Esophagus muscularis mucosa (tissue), 4 donors: ENCODE data around the gene NPTN. TPM values are rescaled to one million over a fixed set of nuclear protein-coding genes. Genes with fewer than 3 reads are reported as not detected.

Experiments
- DNase-seq: peaks from one replicate; pipeline ENCODE4 v3.0.0-alpha.2; 2017; ENCODE audit errors: extremely low spot score
- H3K27ac ChIP-seq, 4 donors: fragments of 200-600 bp; sonication (generic); replicated peaks in 1 of 4; 1 replicate in 3 of 4; 2 replicates in 1 of 4; pipeline ENCODE4 v1.5.1; 2016 to 2019; ENCODE audit warnings: mild to moderate bottlenecking in 1 of 4
- H3K27me3 ChIP-seq, 4 donors: fragments of 200-600 bp; sonication (generic); one replicate each; pipeline versions ENCODE4 v1.5.1 to v1.6.0; 2016 to 2019
- H3K36me3 ChIP-seq, 4 donors: fragments of 200-600 bp; sonication (generic); one replicate each; pipeline ENCODE4 v1.5.1; 2016 to 2019
- H3K4me1 ChIP-seq, 4 donors: fragments of 200-600 bp; sonication (generic); one replicate each; pipeline ENCODE4 v1.5.1; 2016 to 2019
- H3K4me3 ChIP-seq, 4 donors: fragments of 200-600 bp; sonication (generic); 1 replicate in 2 of 4; 2 replicates in 2 of 4; pipeline ENCODE4 v1.5.1; 2016 to 2019; ENCODE audit warnings: mild to moderate bottlenecking in 4 of 4, moderate library complexity in 1 of 4
- H3K9me3 ChIP-seq, 4 donors: fragments of 200-600 bp; sonication (generic); 1 replicate in 3 of 4; 2 replicates in 1 of 4; pipeline ENCODE4 v1.5.1; 2016 to 2019
- EP300 ChIP-seq: sonication (generic); formaldehyde crosslinking; IDR thresholded peaks from one replicate; pipeline ENCODE4 v1.6.1; 2017; ENCODE audit warnings: antibody characterized with exemption
- POLR2A ChIP-seq: fragments of 450-650 bp; IDR thresholded peaks from one replicate; pipeline ENCODE4 v1.6.1; 2017; ENCODE audit warnings: antibody characterized with exemption, moderate library complexity, mild to moderate bottlenecking, low read depth
- POLR2AphosphoS5 ChIP-seq, 2 donors: sonication (generic); formaldehyde crosslinking; IDR thresholded peaks; one replicate each; pipeline ENCODE4 v1.6.1; 2017; ENCODE audit warnings: antibody characterized with exemption in 2 of 2
- WGBS: methylation state at CpG from one replicate; pipeline ENCODE4 v1.1.5; 2018; 5-methylcytosine and 5-hydroxymethylcytosine counted together
- intact Hi-C: fragments of 100-400 bp; cut with DNase I; formaldehyde crosslinking; loops from one replicate; pipeline ENCODE4 v1.15.1; 2023
- total RNA-seq, 4 donors: library from RNA; depleted of rRNA; stranded (reverse); fragments of >200 nt; gene quantifications; one replicate each; pipeline versions ENCODE4 v1.1.0 to v1.2.1, GENCODE V29; 2016
- TF ChIP-seq, protein P1 (sequence below), 3 experiments: fragments of 200-600 bp in 2 of 3; fragments of 450-650 bp in 1 of 3; sonication (generic) in 2 of 3; IDR thresholded peaks; one replicate each; pipeline ENCODE4 v1.5.1; 2017 to 2019; ENCODE audit warnings: antibody characterized with exemption in 3 of 3, mild to moderate bottlenecking in 2 of 3, moderate library complexity in 1 of 3

Gene NPTN
- total RNA-seq, 4 donors from 2014 or later, result 218 to 281 (median 246) TPM

DNA sequence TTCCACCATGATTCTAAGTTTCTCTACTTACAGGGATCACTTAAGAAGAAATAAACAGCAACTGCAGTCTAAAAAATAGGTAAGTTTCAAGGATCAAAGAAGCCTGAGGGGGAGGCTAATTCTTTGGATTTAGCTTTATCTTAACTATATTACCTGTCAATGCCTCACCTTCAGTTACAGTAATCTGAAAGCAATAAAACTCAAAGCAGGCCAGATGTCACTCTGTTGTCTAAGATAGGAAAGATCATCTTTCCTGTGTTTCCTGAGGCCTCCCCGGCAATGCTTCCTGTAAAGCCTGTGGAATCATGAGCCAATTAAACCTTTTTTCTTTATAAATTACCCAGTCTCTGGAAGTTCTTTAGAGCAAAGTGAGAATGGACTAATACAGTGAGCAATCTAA is 60.2 kb downstream of the NPTN start:
- DNase-seq, result no peak

DNA sequence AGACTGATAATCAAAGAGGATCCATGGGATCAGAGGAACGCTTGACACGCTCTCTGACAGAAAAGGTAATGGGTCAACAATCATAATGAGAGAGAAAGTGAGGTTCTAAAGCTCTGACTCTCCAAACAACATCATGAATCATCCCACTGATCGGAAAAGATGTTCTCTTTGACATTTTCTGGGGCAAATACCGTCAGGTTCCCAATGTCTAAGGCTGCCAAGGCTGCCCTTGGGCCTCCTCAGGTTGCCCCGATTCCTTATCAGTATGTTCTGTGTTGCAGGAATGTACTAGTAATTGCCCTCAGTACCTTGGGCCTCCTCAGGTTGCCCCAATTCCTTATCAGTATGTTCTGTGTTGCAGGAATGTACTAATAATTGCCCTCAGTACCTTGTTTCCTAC is 60.9 kb downstream of the NPTN start:
- Histone ChIP-seq H3K27me3 (no peaks in the 10 kb centered on the region), H3K27ac (peak overlapping the region in 3 of 4 donors; percentile 57 to 68 (median 58)), H3K36me3 (peaks cover 25 to 92% (median 63%) of the 10 kb centered on the region in 4 donors), H3K4me1 (peaks cover 20 to 47% (median 39%) of the 10 kb centered on the region in 4 donors), H3K4me3 (no peak overlapping the region), H3K9me3 (no peaks in the 10 kb centered on the region)
- intact Hi-C loops, result no loop called here
- no peak for TF ChIP-seq EP300
- DNase-seq, result no peak
- WGBS, result 67% methylated on average over 5 of the region's 5 CpGs

More for the DNA sequence above, 60.2 kb downstream of the NPTN start:
- no peak overlapping the region for H3K4me3 ChIP-seq
- no peaks in the 10 kb centered on the region for H3K27me3 ChIP-seq
- TF ChIP-seq, protein P1, sequence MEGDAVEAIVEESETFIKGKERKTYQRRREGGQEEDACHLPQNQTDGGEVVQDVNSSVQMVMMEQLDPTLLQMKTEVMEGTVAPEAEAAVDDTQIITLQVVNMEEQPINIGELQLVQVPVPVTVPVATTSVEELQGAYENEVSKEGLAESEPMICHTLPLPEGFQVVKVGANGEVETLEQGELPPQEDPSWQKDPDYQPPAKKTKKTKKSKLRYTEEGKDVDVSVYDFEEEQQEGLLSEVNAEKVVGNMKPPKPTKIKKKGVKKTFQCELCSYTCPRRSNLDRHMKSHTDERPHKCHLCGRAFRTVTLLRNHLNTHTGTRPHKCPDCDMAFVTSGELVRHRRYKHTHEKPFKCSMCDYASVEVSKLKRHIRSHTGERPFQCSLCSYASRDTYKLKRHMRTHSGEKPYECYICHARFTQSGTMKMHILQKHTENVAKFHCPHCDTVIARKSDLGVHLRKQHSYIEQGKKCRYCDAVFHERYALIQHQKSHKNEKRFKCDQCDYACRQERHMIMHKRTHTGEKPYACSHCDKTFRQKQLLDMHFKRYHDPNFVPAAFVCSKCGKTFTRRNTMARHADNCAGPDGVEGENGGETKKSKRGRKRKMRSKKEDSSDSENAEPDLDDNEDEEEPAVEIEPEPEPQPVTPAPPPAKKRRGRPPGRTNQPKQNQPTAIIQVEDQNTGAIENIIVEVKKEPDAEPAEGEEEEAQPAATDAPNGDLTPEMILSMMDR (IDR thresholded peaks at IDR 0.05), result no peak
- TF ChIP-seq POLR2A (no peak), EP300 (no peak), POLR2AphosphoS5 (IDR thresholded peaks at IDR 0.05) (no peak)
- peaks cover 20 to 47% (median 39%) of the 10 kb centered on the region in 4 donors for H3K4me1 ChIP-seq
- peaks cover 25 to 92% (median 59%) of the 10 kb centered on the region in 4 donors for H3K36me3 ChIP-seq
- intact Hi-C loops, result no loop called here
- no peaks in the 10 kb centered on the region for H3K9me3 ChIP-seq
- WGBS, result 59% methylated on average over 1 of the region's 1 CpG
- H3K27ac ChIP-seq, result peak overlapping the region; percentile 42 to 68 (median 58)

DNA sequence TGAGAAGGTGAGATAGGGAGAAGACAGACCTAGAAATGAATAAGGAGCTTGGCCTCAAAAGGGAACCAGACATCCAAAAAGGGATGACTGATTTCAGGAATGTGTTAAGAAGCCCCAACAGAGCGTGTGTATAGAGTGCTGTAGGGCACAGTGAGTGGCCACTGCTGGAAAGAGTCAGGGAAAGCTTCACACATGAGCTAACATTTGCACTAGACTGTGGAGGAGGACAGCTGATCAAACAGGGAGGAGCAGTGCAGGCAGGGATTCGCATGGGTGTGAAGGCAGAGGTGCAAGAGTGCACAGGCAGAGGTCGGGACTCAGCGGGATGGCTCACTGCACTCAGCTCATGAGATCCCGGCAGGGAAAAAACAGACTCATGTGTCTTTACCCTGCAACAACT is 61.8 kb downstream of the NPTN start:
- 66% methylated on average over 5 of the region's 5 CpGs for WGBS
- TF ChIP-seq EP300, result no peak
- Histone ChIP-seq H3K9me3 (no peaks in the 10 kb centered on the region), H3K27ac (peak overlapping the region in 1 of 4 donors; percentile 9), H3K4me3 (no peak overlapping the region), H3K27me3 (no peaks in the 10 kb centered on the region), H3K36me3 (peaks cover 31 to 91% (median 64%) of the 10 kb centered on the region in 4 donors), H3K4me1 (peaks cover 20 to 49% (median 41%) of the 10 kb centered on the region in 4 donors)
- intact Hi-C loops, result no loop called here
- no peak for DNase-seq

DNA sequence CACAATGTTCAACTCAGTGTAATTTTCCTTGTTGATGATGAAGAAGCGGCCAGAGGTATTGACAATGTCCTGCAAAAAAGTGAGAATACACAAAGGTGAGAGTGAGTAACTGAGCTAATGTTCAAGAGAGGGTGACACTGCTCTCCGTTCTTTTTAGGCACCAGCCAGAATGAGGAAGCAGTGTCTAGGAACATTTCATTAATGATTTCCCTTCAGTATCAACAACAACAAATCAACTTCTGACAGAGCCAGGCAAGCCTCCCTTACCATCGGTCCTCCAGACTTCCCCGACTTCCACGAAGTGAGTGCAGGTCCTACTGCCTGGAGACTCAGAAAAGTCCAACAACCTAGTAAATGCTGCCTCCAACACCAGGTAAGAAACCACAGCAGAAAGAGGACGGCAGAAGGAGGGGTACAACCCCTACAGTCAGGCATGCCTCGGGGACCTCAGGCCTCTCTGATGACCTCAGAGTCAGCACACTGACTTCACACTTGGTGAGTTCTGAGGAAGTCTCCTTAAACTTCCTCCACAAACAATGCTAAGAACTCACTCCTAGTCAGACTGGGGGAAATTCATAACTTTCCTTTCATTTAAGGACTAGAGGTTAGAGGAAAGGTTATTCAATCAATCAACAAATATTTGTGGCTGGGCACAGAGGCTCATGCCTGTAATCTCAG is 62.7 kb downstream of the NPTN start:
- Histone ChIP-seq H3K36me3 (peaks cover 32 to 90% (median 66%) of the 10 kb centered on the region in 4 donors), H3K27ac (peak overlapping the region in 1 of 4 donors; percentile 9)
- WGBS, result 77% methylated on average over 7 of the region's 7 CpGs

DNA sequence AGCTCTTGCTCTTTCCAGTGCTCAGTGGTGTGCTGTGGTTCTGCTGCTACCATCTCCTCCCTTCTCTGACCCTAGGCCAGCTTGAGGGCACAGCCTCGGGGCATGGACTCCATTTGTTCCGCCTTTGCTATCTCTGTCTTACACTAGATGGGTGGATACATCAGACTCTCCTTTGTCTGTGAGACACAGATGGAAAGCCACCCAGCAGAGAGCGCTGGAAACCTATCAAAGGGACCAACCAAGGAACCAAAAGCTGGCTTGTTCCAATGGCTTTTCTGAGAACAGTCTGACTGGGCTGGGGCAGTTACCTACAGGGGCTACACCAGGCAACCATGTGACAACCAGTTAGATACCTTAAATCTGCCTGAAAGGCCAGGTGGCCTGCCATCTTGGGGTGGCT is 63.8 kb downstream of the NPTN start:
- TF ChIP-seq, protein P1 (IDR thresholded peaks at IDR 0.05), result no peak
- no peak for TF ChIP-seq EP300
- 77% methylated on average over 3 of the region's 3 CpGs for WGBS
- no peak for DNase-seq
- Histone ChIP-seq H3K36me3 (peaks cover 32 to 88% (median 68%) of the 10 kb centered on the region in 4 donors), H3K27me3 (no peaks in the 10 kb centered on the region), H3K9me3 (no peaks in the 10 kb centered on the region), H3K4me1 (peaks cover 8 to 49% (median 33%) of the 10 kb centered on the region in 4 donors), H3K4me3 (no peak overlapping the region), H3K27ac (no peak overlapping the region)
- intact Hi-C loops, result loop anchor here (10.0 kb wide), 1 partner anchor 785 kb away; the partner anchor contains the start of gene ADPGK

More for the DNA sequence above, 62.7 kb downstream of the NPTN start:
- DNase-seq, result no peak
- Histone ChIP-seq H3K4me1 (peaks cover 15 to 49% (median 34%) of the 10 kb centered on the region in 4 donors), H3K9me3 (no peaks in the 10 kb centered on the region), H3K4me3 (no peak overlapping the region), H3K27me3 (no peaks in the 10 kb centered on the region)
- no peak for TF ChIP-seq POLR2AphosphoS5 (IDR thresholded peaks at IDR 0.05)
- no peak for TF ChIP-seq POLR2A
- TF ChIP-seq, protein P1 (IDR thresholded peaks at IDR 0.05), result no peak
- TF ChIP-seq EP300, result no peak
- intact Hi-C loops, result no loop called here
